K562 (cell line): Measurements from ENCODE around the gene C17orf78. TPM values are rescaled to one million over a fixed set of nuclear protein-coding genes. Genes with fewer than 3 reads are reported as not detected.

ENCODE experiments used
- ADNP ChIP-seq: fragments of 200-800 bp; sonication (Bioruptor generic); IDR thresholded peaks from 2 replicates; pipeline ENCODE4 v1.6.1; 2016; ENCODE audit warnings: missing genetic modification characterization, missing compliant biosample characterization
- ATF7 ChIP-seq: fragments of 450-650 bp; IDR thresholded peaks from 2 replicates; pipeline ENCODE4 v1.7.1; 2014; ENCODE audit warnings: mild to moderate bottlenecking, moderate library complexity
- CTCFL ChIP-seq: IDR thresholded peaks from 2 replicates; pipeline ENCODE4 v1.6.1; 2011; ENCODE audit warnings: borderline replicate concordance, low read depth, mild to moderate bottlenecking, moderate library complexity, low read length; ENCODE audit not compliant: insufficient read depth, poor library complexity, severe bottlenecking
- CXXC5 ChIP-seq: fragments of 250-450 bp; sonication (Bioruptor Pico); IDR thresholded peaks from 2 replicates; pipeline ENCODE4 v1.8.0; 2022; ENCODE audit warnings: inconsistent platforms, mild to moderate bottlenecking, moderate library complexity
- E2F1 ChIP-seq: sonication (generic); formaldehyde crosslinking; IDR thresholded peaks from 2 replicates; pipeline ENCODE4 v1.8.1; 2023; ENCODE audit warnings: mild to moderate bottlenecking, missing genetic modification reagents, moderate library complexity
- KLF10 ChIP-seq: fragments of 250-450 bp; sonication (Bioruptor Pico); IDR thresholded peaks from 2 replicates; pipeline ENCODE4 v1.6.1; 2021; ENCODE audit warnings: matching md5 sums
- MAFK ChIP-seq: IDR thresholded peaks from 2 replicates; pipeline ENCODE4 v1.6.1; 2011; ENCODE audit warnings: low read length, improper control_type of control experiment
- NCOA2 ChIP-seq, 2 experiments: fragments of 450-650 bp; IDR thresholded peaks; 2 replicates each; pipeline ENCODE4 v1.6.1; 2018; ENCODE audit warnings: mild to moderate bottlenecking in 2 of 2, moderate library complexity in 1 of 2; ENCODE audit not compliant: partially characterized antibody in 2 of 2
- PHF20 ChIP-seq: fragments of 450-650 bp; IDR thresholded peaks from 2 replicates; pipeline ENCODE4 v1.6.1; 2018; ENCODE audit not compliant: partially characterized antibody
- TFAP4 ChIP-seq: sonication (generic); formaldehyde crosslinking; IDR thresholded peaks from 2 replicates; pipeline ENCODE4 v1.8.0; 2022; ENCODE audit warnings: missing genetic modification reagents, mild to moderate bottlenecking, moderate library complexity, borderline replicate concordance
- VEZF1 ChIP-seq: fragments of 200-800 bp; sonication (Bioruptor generic); IDR thresholded peaks from 2 replicates; pipeline ENCODE4 v1.6.1; 2017; ENCODE audit warnings: missing genetic modification characterization, missing compliant biosample characterization
- ZBTB7A ChIP-seq: IDR thresholded peaks from 2 replicates; pipeline ENCODE4 v1.6.1; 2011; ENCODE audit warnings: low read depth, mild to moderate bottlenecking, low read length, moderate library complexity, borderline replicate concordance; ENCODE audit not compliant: control insufficient read depth
- ZNF143 ChIP-seq: sonication (generic); formaldehyde crosslinking; IDR thresholded peaks from 2 replicates; pipeline ENCODE4 v1.9.0; 2022; ENCODE audit warnings: mild to moderate bottlenecking, missing genetic modification reagents
- ZNF586 ChIP-seq: fragments of 450-650 bp; formaldehyde crosslinking; conservative IDR thresholded peaks from 2 replicates; pipeline ENCODE4 v1.4.0; 2020; ENCODE audit warnings: mild to moderate bottlenecking, moderate library complexity
- polyA plus RNA-seq, 8 experiments: library from polyadenylated mRNA; depleted of rRNA in 4 of 8; stranded (reverse) in 5 of 8; unstranded in 3 of 8; fragments of >200 nt; fragmentation: Nextera tagmentation in 2 of 8; fragmentation: Illumina TruSeq in 1 of 8; extraction: Ambion mirVana in 2 of 8; extraction: Trizol in 1 of 8; gene quantifications; 2 replicates each; pipeline versions ENCODE4 v1.2.1 to v1.2.3, GENCODE V29; 2011 to 2014; ENCODE audit warnings: inconsistent platforms in 1 of 8, missing spikeins in 1 of 8
- total RNA-seq, 7 experiments: library from RNA; depleted of rRNA in 6 of 7; stranded (reverse); fragments of >200 nt in 6 of 7; fragmentation: Illumina TruSeq in 2 of 7; extraction: Trizol in 2 of 7; gene quantifications; 2 replicates each; pipeline versions ENCODE4 v1.2.1 to v1.2.3, GENCODE V29; 2011 to 2021; ENCODE audit warnings: low replicate concordance in 1 of 7
- TF ChIP-seq, protein P1 (sequence below): IDR thresholded peaks from 3 replicates; pipeline ENCODE4 v1.6.1; 2011; ENCODE audit warnings: borderline replicate concordance, mild to moderate bottlenecking; ENCODE audit not compliant: insufficient read length, insufficient read depth
- TF ChIP-seq, protein P2 (sequence below): fragments of 250-450 bp; sonication (Bioruptor Pico); IDR thresholded peaks from 2 replicates; pipeline ENCODE4 v1.4.0; 2020; ENCODE audit warnings: borderline replicate concordance

Gene C17orf78
- total and polyA plus RNA-seq, 9 of the 15 experiments (the other 6 are each of a cell fraction or from before 2014, with no cell fraction given): not detected

DNA sequence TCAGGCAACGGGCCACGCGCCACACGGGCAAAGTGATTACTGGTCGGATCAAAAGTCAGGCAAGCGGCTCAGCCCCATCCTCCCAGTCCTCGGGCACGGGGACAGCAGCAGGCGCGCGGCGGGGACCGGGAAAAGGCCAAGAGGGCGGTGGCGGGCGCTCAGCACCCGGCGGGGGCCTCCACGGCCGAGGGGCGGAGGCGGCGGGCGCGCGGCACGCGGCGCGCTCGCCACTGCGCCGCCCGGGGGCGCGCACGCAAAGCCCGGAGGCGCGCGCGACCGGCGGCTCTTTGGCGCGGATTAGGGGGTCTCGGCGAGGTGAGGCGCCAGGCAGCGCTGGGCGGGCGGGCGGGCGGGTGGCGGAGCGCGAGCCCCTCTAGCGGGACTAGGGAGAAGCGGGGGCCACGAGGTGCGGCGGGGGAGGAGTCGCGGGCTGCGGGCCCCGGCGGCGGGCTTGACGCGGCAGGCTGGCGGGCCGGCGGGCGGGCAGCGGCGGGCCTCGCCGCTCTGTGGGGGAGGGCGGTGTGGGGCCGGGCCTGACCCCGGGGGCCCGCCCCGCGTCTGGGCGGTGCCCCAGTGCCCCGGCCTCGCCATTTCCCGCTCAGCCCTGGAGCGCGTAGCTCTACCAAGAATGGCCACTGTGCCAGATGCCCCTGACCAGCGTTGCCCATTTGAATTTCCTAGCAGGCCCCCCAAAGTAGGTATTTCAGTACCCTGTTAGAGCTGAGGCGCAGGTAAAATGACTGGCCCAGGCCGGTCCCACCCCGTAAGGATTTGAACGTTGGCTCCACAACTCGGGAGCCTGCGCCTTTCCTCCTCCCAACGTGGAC lies 31.1 kb downstream of the C17orf78 start, which contains the start of the genes ACACA and TADA2A (continued):
- TF ChIP-seq TFAP4: peak; percentile 35; the same call in 1 of the 2 replicates
- peak; percentile 85; the same call in 1 of the 2 replicates for TF ChIP-seq ZBTB7A
- TF ChIP-seq VEZF1 (CRISPR knock-in tag): peak; percentile 89
- peak; percentile 34 for TF ChIP-seq CTCFL
- peak; percentile 1; the same call in 1 of the 2 replicates for TF ChIP-seq E2F1 (CRISPR knock-in tag)
- peak; percentile 43 for TF ChIP-seq PHF20
- TF ChIP-seq NCOA2 (IDR thresholded peaks at IDR 0.05; ENCODE audit: partially characterized antibody in 2 of 2): no peak
- TF ChIP-seq CXXC5 (CRISPR knock-in tag): peak; percentile 41
- TF ChIP-seq MAFK: no peak
- TF ChIP-seq, protein P1, sequence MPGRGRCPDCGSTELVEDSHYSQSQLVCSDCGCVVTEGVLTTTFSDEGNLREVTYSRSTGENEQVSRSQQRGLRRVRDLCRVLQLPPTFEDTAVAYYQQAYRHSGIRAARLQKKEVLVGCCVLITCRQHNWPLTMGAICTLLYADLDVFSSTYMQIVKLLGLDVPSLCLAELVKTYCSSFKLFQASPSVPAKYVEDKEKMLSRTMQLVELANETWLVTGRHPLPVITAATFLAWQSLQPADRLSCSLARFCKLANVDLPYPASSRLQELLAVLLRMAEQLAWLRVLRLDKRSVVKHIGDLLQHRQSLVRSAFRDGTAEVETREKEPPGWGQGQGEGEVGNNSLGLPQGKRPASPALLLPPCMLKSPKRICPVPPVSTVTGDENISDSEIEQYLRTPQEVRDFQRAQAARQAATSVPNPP: no peak
- TF ChIP-seq ADNP (tag): no peak
- TF ChIP-seq KLF10 (CRISPR knock-in tag): no peak
- TF ChIP-seq ZNF143 (CRISPR knock-in tag): no peak
- peak; percentile 41; the same call in 1 of the 2 replicates for TF ChIP-seq ATF7
- TF ChIP-seq, protein P2, sequence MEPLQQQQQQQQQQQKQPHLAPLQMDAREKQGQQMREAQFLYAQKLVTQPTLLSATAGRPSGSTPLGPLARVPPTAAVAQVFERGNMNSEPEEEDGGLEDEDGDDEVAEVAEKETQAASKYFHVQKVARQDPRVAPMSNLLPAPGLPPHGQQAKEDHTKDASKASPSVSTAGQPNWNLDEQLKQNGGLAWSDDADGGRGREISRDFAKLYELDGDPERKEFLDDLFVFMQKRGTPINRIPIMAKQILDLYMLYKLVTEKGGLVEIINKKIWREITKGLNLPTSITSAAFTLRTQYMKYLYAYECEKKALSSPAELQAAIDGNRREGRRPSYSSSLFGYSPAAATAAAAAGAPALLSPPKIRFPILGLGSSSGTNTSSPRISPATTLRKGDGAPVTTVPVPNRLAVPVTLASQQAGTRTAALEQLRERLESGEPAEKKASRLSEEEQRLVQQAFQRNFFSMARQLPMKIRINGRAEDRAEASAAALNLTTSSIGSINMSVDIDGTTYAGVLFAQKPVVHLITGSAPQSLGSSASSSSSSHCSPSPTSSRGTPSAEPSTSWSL: no peak
- no peak for TF ChIP-seq ZNF586 (CRISPR knock-in tag)
